HL-60 (cell line): ENCODE results near the gene NEDD4L.

Experiments
- CTCF ChIP-seq: IDR thresholded peaks from one replicate; pipeline ENCODE4 v1.5.1; 2011; ENCODE audit warnings: low read length, control low read depth, inconsistent platforms; ENCODE audit not compliant: insufficient read depth
- GABPA ChIP-seq: IDR thresholded peaks from 2 replicates; pipeline ENCODE4 v1.6.1; 2012; ENCODE audit warnings: low read depth
- POLR2AphosphoS5 ChIP-seq: IDR thresholded peaks from 2 replicates; pipeline ENCODE4 v1.6.1; 2012; ENCODE audit warnings: low read depth
- REST ChIP-seq: IDR thresholded peaks from 2 replicates; pipeline ENCODE4 v1.6.1; 2012; ENCODE audit warnings: low read depth; ENCODE audit not compliant: insufficient replicate concordance

DNA sequence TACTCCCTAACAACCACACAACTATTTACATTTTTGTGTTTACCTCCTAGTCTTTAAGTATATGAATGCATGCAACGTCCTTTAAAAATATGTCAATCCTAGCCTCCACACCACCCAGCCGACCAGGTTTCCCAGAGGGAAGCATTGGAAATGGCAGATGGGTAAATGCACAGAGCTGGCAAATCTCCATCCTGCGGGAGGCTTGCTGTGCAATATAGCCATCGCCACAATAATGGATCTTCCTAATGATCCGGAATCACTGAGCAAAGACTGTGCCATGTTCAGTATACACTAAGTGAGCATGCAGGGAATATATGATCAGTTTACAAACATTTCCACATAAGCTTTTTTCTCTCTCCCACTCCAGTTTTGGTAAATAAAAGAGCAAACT is 131.8 kb downstream of the NEDD4L start:
- no peak for TF ChIP-seq CTCF
- TF ChIP-seq POLR2AphosphoS5, result no peak
- no peak for TF ChIP-seq REST
- TF ChIP-seq GABPA, result no peak
